Measurements from ENCODE around the gene SEPSECS. TPM values are rescaled to one million over a fixed set of nuclear protein-coding genes. Genes with fewer than 3 reads are reported as not detected.

The SEPSECS gene
- total RNA-seq = 8.8 and 10.0 TPM in 2 replicates

GRCh38 chr4:25159837-25160713 is at the start of gene SEPSECS:
Gene SEPSECS (minus strand): TSS chr4:25160449. CDS start chr4:25160369, 80 bp downstream.

Other genes starting within 250 kb of the SEPSECS start
- gene CCDC149, start 247.4 kb downstream of the SEPSECS start, total RNA-seq = 16.8 and 24.5 TPM in 2 replicates
- under 0.01 TPM in 2 replicates for gene LGI2, start 129.5 kb downstream of the SEPSECS start, total RNA-seq
- gene PI4K2B, start 73.6 kb upstream of the SEPSECS start, total RNA-seq = 21.4 and 27.2 TPM in 2 replicates
- gene ZCCHC4, start 152.3 kb upstream of the SEPSECS start, total RNA-seq = 5.9 and 6.9 TPM in 2 replicates
- gene ANAPC4, start 216.8 kb upstream of the SEPSECS start, total RNA-seq = 23.5 and 30.9 TPM in 2 replicates

Measured in dermis lymphatic vessel endothelial cell (primary cell).